HG03135 (cell line): ENCODE data around the gene KLHL29.

Experiments used
- ATAC-seq: cut with Tn5 transposase; IDR thresholded peaks from one replicate; pipeline ENCODE4 v1.9.1; 2021; ENCODE audit warnings: mild to moderate bottlenecking, moderate library complexity; ENCODE audit not compliant: unreplicated experiment

The KLHL29 gene

GRCh38 chr2:23507267-23508065 is 122.5 kb downstream of the KLHL29 start:
- no peak for ATAC-seq

DNA sequence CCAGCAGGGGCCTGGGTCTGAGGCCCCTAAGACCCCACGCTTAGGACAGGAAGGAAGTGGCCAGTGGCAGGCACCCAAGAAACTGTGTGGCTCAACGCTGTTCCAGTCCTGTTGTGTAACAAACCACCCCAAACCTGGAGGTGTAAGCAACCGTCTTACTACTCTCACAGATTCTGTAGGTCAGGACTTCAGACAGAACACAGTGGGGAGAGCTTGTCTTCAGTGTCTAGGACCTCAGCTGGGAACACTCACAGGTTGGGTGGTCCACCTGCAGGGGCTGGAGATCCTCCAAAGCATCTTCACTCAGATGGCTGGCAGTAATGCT is 123.0 kb downstream of the KLHL29 start:
- ATAC-seq = no peak

- ATAC-seq = no peak
Observed at GRCh38 chr2:23509103-23509502, 124.1 kb downstream of the KLHL29 start.

GRCh38 chr2:23509596-23510292 is 124.8 kb downstream of the KLHL29 start:
- ATAC-seq = no peak

DNA sequence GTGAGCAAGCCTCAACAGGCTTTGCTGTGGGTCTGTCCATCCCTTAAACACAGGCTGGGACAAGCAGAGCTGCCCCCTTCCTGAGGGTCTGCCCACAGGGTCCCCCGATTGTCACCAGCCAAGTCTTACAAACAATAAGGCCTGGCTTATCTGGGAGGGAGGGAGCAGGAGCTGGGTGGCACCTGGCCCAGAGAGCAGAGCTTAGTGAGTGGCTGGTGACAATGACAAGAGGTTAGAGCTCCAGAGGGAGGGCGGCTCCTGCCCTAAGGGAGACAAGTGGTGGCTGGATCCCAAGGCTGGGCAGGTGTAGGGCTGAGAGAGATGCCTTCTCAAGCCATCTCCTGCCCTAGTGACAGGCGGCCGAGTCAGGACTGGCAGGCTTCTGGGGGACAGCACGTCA is 125.5 kb downstream of the KLHL29 start:
- ATAC-seq = no peak

GRCh38 chr2:23512778-23513177 is 127.8 kb downstream of the KLHL29 start:
- no peak for ATAC-seq

DNA sequence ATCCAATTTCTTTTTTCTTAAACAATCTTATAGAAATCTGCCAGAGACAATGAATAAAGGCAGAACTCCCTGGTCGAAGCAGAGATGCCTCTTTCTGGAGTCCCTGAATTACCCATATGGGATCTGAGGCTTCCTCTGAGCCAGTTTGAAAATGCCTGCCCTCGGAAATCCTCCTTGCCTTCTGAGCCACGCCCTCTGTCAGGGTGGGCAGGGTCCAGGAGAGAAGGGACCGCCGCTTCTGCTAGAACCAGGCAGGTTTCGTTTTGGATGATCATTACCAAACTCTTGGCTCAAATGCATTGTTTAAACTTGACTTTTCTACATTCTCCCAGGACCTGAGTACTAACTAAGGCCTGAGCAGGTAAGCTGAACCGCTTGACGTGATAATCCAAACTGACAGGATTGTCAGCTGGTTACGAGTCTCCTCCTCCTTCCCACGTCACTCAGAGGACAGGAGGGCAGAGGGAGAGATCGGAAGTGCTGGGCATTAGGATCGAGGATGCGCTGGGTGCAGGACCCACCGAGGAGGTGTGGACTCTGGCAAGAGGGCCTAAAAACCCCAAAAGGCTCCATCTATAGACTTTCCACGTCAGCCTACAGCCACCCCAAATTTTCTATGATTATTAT is 128.4 kb downstream of the KLHL29 start:
- no peak for ATAC-seq

- ATAC-seq = no peak
Observed at GRCh38 chr2:23513872-23514793, 129.2 kb downstream of the KLHL29 start.

DNA sequence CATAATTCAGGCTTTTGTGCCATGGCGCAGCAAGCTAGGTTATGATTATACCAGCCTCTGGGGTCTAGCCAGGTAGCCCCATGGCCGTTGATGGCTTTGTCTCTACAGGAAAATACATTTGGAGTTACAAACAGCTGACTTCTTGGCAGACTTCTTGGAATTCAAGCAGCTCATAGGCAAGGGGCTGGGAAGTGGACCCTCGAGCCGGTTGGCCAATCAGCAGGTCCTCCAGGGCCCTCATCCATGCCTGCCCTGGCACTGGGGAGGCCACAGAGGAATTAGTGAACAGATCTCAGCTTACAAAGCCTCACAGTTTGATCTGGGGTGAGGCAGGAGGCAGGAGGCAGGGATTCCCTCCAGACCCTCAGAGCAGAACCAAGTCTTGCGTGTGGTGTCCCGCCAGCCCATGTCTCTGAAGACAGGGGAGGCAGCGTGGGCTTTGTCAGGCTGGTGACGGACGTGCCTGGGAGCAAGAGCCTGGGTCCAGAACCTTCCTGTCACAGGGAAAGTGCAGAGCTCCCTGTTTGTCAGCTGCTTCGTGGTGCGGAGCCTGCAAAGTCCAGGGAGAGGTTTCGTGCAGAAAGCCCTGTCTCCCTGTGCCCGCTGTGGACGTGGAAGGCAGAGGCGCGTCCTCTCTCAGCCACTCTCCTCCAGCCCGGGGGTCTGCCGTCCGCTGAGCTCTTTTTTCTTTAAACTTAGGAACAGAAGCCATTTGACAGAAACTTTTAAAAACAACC is 131.7 kb downstream of the KLHL29 start:
- ATAC-seq = no peak

- no peak for ATAC-seq
Observed at GRCh38 chr2:23518481-23519333, 133.7 kb downstream of the KLHL29 start.

- no peak for ATAC-seq
Observed at GRCh38 chr2:23519334-23519651, 134.3 kb downstream of the KLHL29 start.

DNA sequence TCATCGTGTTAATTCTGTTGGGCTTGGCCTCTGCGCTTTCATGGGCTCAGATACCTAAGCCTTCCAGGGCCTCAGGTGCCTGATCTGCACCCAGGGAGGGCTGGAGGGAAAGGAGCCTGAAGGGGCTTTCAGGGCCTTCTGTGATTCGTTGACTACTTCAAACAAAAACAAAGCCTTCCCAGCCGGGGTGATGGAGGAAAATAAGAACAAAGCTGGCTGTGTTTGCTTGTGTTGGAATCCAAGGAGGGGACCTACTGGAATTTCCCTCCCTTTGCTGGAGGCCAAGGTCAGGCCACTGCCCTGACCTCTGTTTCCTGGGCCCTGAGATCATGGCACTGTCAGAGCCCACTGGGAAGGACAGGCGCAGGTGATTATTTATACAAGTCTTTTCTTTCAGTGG is 135.3 kb downstream of the KLHL29 start:
- no peak for ATAC-seq

GRCh38 chr2:23521060-23521459 is 136.1 kb downstream of the KLHL29 start:
- no peak for ATAC-seq

- ATAC-seq = no peak
Observed at GRCh38 chr2:23522726-23523372, 137.9 kb downstream of the KLHL29 start.

GRCh38 chr2:23523373-23524260 is 138.6 kb downstream of the KLHL29 start:
- ATAC-seq = no peak

GRCh38 chr2:23524261-23524706 is 139.3 kb downstream of the KLHL29 start:
- no peak for ATAC-seq

DNA sequence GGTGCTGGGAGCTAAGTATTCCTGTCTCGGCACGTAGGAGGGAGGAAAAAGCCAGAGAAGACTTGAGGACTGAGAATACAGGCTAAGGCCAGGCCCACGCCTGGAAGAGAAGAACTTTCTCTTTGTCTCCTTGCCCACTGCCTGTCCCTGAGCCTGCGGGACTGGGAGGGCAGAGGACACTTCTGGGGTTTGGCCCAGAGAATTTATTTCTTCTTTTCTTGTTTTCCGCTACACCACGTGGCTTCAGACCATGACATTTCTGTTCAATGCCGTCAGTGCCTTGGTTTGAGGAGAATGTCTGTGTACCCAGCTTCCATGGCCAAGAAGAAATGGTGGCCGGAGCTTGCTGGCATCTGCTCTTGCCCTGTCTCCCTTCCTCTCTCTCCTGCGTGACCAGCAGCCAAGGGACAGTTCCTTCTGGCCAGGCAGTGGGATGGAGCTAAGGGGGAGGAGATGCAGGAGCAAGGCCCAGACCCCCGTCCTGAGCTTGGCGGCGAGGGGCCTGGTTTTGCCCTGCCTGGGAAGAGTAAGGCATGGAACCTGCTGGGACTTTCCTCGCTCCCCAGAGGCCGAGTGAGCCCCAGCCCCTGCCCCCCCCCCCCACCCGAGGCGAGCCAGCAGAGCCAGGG is 140.3 kb downstream of the KLHL29 start:
- no peak for ATAC-seq

- ATAC-seq = no peak
Observed at GRCh38 chr2:23526114-23526513, 141.1 kb downstream of the KLHL29 start.
